HUDEP-2 (cell line): ENCODE measurements around the gene LAMTOR3.

ENCODE experiments used
- DNase-seq, 76 experiments: peaks; one replicate each; lab custom pipeline; 2025; ENCODE audit not compliant: unreplicated experiment in 76 of 76; lab: John Stamatoyannopoulos, UW

The LAMTOR3 gene

GRCh38 chr4:99863804-99864203 lies 30.4 kb downstream of the LAMTOR3 start:
- no peak for DNase-seq

GRCh38 chr4:99861120-99861905 lies 32.9 kb downstream of the LAMTOR3 start:
- no peak for DNase-seq

- no peak for DNase-seq
Observed at GRCh38 chr4:99860521-99860920, 33.7 kb downstream of the LAMTOR3 start.

- no peak for DNase-seq
Observed at GRCh38 chr4:99859618-99860017, 34.6 kb downstream of the LAMTOR3 start.

- DNase-seq: no peak
Observed at GRCh38 chr4:99857307-99857706, 36.9 kb downstream of the LAMTOR3 start.

GRCh38 chr4:99856166-99856565 lies 38.1 kb downstream of the LAMTOR3 start:
- DNase-seq: no peak

- DNase-seq: no peak
Observed at GRCh38 chr4:99855678-99856077, 38.5 kb downstream of the LAMTOR3 start.

GRCh38 chr4:99853999-99854398 lies 40.2 kb downstream of the LAMTOR3 start:
- no peak for DNase-seq

- no peak for DNase-seq
Observed at GRCh38 chr4:99853190-99853589, 41.0 kb downstream of the LAMTOR3 start.

GRCh38 chr4:99852199-99852749 lies 42.0 kb downstream of the LAMTOR3 start:
- no peak for DNase-seq

- DNase-seq: no peak
Observed at GRCh38 chr4:99848591-99849001, 45.6 kb downstream of the LAMTOR3 start.

GRCh38 chr4:99847362-99847976 lies 46.8 kb downstream of the LAMTOR3 start:
- DNase-seq: no peak

GRCh38 chr4:99846891-99847290 lies 47.3 kb downstream of the LAMTOR3 start:
- DNase-seq: no peak

GRCh38 chr4:99845708-99846469 lies 48.3 kb downstream of the LAMTOR3 start:
- no peak for DNase-seq

- DNase-seq: no peak
Observed at GRCh38 chr4:99845179-99845578, 49.0 kb downstream of the LAMTOR3 start.

- DNase-seq: no peak
Observed at GRCh38 chr4:99844048-99844447, 50.2 kb downstream of the LAMTOR3 start.

GRCh38 chr4:99843413-99843812 lies 50.8 kb downstream of the LAMTOR3 start:
- no peak for DNase-seq

GRCh38 chr4:99841129-99841528 lies 53.1 kb downstream of the LAMTOR3 start:
- DNase-seq: no peak

- no peak for DNase-seq
Observed at GRCh38 chr4:99838927-99839326, 55.3 kb downstream of the LAMTOR3 start.

GRCh38 chr4:99835942-99836341 lies 58.3 kb downstream of the LAMTOR3 start:
- no peak for DNase-seq

GRCh38 chr4:99834569-99834968 lies 59.7 kb downstream of the LAMTOR3 start:
- DNase-seq: no peak
